B cell (primary cell): ENCODE data around the gene CERT1. TPM values are rescaled to one million over a fixed set of nuclear protein-coding genes. Genes with fewer than 3 reads are reported as not detected.

Source experiments
- ATAC-seq: fragments of 200-7000 bp; cut with Tn5 transposase; one replicate; pipeline ENCODE4 v1.10.0; 2021; ENCODE audit warnings: low read depth, mild to moderate bottlenecking, moderate number of reproducible peaks, moderate library complexity
- CTCF ChIA-PET: fragments of 350-600 bp; sonication (Branson Sonifier 250); formaldehyde crosslinking; loops from one replicate; lab custom pipeline; 2021; ENCODE audit warnings: antibody characterized with exemption, inconsistent platforms; lab: Charles Lee
- POLR2A ChIA-PET: fragments of 350-600 bp; sonication (Branson Sonifier 250); formaldehyde crosslinking; loops from one replicate; lab custom pipeline; 2021; ENCODE audit warnings: antibody characterized with exemption; lab: Charles Lee
- DNase-seq: peaks from one replicate; pipeline ENCODE4 v3.0.0; 2013
- H2AFZ ChIP-seq: 2 replicates; pipeline ENCODE4 v1.6.1; 2012; ENCODE audit warnings: mild to moderate bottlenecking, low read depth, low read length; ENCODE audit not compliant: insufficient read depth, poor library complexity, severe bottlenecking
- H3K27ac ChIP-seq, 2 donors: 1 replicate in 1 of 2; 2 replicates in 1 of 2; pipeline ENCODE4 v1.5.1; 2012 to 2013; ENCODE audit warnings: low read length in 2 of 2, mild to moderate bottlenecking in 2 of 2, moderate library complexity in 1 of 2
- H3K27me3 ChIP-seq, 4 experiments: fragments of 200-600 bp in 1 of 4; sonication (generic) in 1 of 4; replicated peaks in 1 of 4; 1 replicate in 2 of 4; 2 replicates in 2 of 4; pipeline versions ENCODE4 v1.6.1 to v1.7.0; 2013 to 2016; ENCODE audit warnings: low read length in 3 of 4, mild to moderate bottlenecking in 2 of 4, mixed read lengths in 1 of 4, moderate library complexity in 1 of 4; ENCODE audit not compliant: insufficient read depth in 4 of 4, control insufficient read depth in 3 of 4; ENCODE audit errors: control extremely low read depth in 1 of 4
- H3K36me3 ChIP-seq, 2 experiments: replicated peaks in 1 of 2; 1 replicate in 1 of 2; 2 replicates in 1 of 2; pipeline versions ENCODE4 v1.6.1 to v1.7.1; 2013; ENCODE audit warnings: low read length in 1 of 2; ENCODE audit not compliant: insufficient read depth in 2 of 2, control insufficient read depth in 1 of 2; ENCODE audit errors: control extremely low read depth in 1 of 2, extremely low read depth in 1 of 2
- H3K4me1 ChIP-seq, 2 donors: fragments of 200-600 bp in 1 of 2; sonication (generic) in 1 of 2; 1 replicate in 1 of 2; 2 replicates in 1 of 2; pipeline versions ENCODE4 v1.5.1 to v1.6.1; 2013 to 2017; ENCODE audit warnings: low read length in 2 of 2; ENCODE audit not compliant: control insufficient read depth in 2 of 2, insufficient read depth in 2 of 2
- H3K4me2 ChIP-seq: replicated peaks from 2 replicates; pipeline ENCODE3; 2012; ENCODE audit warnings: mild to moderate bottlenecking, low read depth, low read length; ENCODE audit not compliant: poor library complexity, severe bottlenecking
- H3K4me3 ChIP-seq, 5 experiments: fragments of 200-600 bp in 1 of 5; sonication (generic) in 1 of 5; 1 replicate in 3 of 5; 2 replicates in 2 of 5; pipeline versions ENCODE4 v1.5.1 to v1.7.0; 2011 to 2016; ENCODE audit warnings: low read length in 4 of 5, mild to moderate bottlenecking in 4 of 5, low read depth in 2 of 5, control low read depth in 1 of 5, moderate library complexity in 1 of 5; ENCODE audit not compliant: insufficient read depth in 1 of 5; ENCODE audit errors: control extremely low read depth in 1 of 5, extremely low read depth in 1 of 5
- H3K79me2 ChIP-seq: fragments of 200-600 bp; sonication (generic); one replicate; pipeline ENCODE4 v1.6.0; 2016; ENCODE audit warnings: low read length; ENCODE audit not compliant: control insufficient read depth, insufficient read depth
- H3K9ac ChIP-seq: fragments of 200-600 bp; sonication (generic); 2 replicates; pipeline ENCODE4 v1.6.1; 2017; ENCODE audit warnings: mild to moderate bottlenecking, low read length, moderate library complexity
- H3K9me3 ChIP-seq, 3 donors: one replicate each; pipeline versions ENCODE4 v1.6.1 to v1.7.1; 2013; ENCODE audit warnings: low read length in 2 of 3; ENCODE audit not compliant: control insufficient read depth in 2 of 3, insufficient read depth in 1 of 3; ENCODE audit errors: control extremely low read depth in 1 of 3
- H4K20me1 ChIP-seq: 2 replicates; pipeline ENCODE4 v1.6.0; 2012; ENCODE audit warnings: mild to moderate bottlenecking, low read length; ENCODE audit not compliant: insufficient read depth, control insufficient read depth, poor library complexity, severe bottlenecking
- H3K27ac Mint-ChIP-seq: one replicate; pipeline ENCODE4 v1.8.0; 2021; ENCODE audit warnings: mixed read lengths
- H3K27me3 Mint-ChIP-seq: one replicate; pipeline ENCODE4 v1.8.0; 2021; ENCODE audit warnings: mixed read lengths
- H3K4me1 Mint-ChIP-seq: one replicate; pipeline ENCODE4 v1.8.0; 2021; ENCODE audit warnings: mixed read lengths
- H3K4me3 Mint-ChIP-seq: one replicate; pipeline ENCODE4 v1.8.0; 2021; ENCODE audit warnings: mixed read lengths
- H3K9me3 Mint-ChIP-seq: one replicate; pipeline ENCODE4 v1.8.0; 2022; ENCODE audit warnings: mixed read lengths; ENCODE audit not compliant: insufficient read depth
- CTCF ChIP-seq: fragments of 200-600 bp; IDR thresholded peaks from one replicate; pipeline ENCODE4 v1.8.0; 2022; ENCODE audit warnings: antibody characterized with exemption, mild to moderate bottlenecking
- EZH2 ChIP-seq: IDR thresholded peaks from 2 replicates; pipeline ENCODE4 v1.6.1; 2012; ENCODE audit warnings: borderline replicate concordance, low read depth, mild to moderate bottlenecking, moderate library complexity, low read length; ENCODE audit not compliant: insufficient read depth, poor library complexity, severe bottlenecking
- WGBS: methylation state at CpG from one replicate; pipeline ENCODE4 v1.1.5; 2013; ENCODE audit warnings: missing lambda C conversion rate; ENCODE audit not compliant: insufficient coverage; 5-methylcytosine and 5-hydroxymethylcytosine counted together
- intact Hi-C: fragments of 100-400 bp; cut with micrococcal nuclease; formaldehyde crosslinking; loops from one replicate; pipeline ENCODE4 v1.10.0; 2022
- polyA plus RNA-seq: library from polyadenylated mRNA; depleted of rRNA; stranded (reverse); fragments of >200 nt; gene quantifications from 2 replicates; pipeline ENCODE4 v1.2.3, GENCODE V29; 2012
- total RNA-seq, 2 donors: library from RNA; stranded (reverse); fragments of 120-200 nt in 1 of 2; gene quantifications; 1 replicate in 1 of 2; 2 replicates in 1 of 2; pipeline versions ENCODE4 v1.2.3 to v1.2.4, GENCODE V29; 2013 to 2022

CERT1 gene
- total and polyA plus RNA-seq, 2 donors (not counting 1 experiment from before 2014, with no cell fraction given): 13.7 to 60.5 TPM

GRCh38 chr5:75473463-75473862, 38.0 kb downstream of the CERT1 start:
- ATAC-seq (no peak), DNase-seq (no peak)
- CTCF ChIA-PET: no interaction called here
- H3K4me3 Mint-ChIP-seq: no peak overlapping the region
- Histone ChIP-seq H4K20me1 (peaks cover 9% of the 10 kb centered on the region), H3K9me3 (peaks cover 8 to 22% (median 11%) of the 10 kb centered on the region in 3 donors), H2AFZ (no peak overlapping the region), H3K79me2 (peaks cover 56% of the 10 kb centered on the region), H3K9ac (no peak overlapping the region), H3K4me2 (no peak overlapping the region), H3K27ac (no peak overlapping the region), H3K27me3 (no peaks in the 10 kb centered on the region), H3K4me3 (no peak overlapping the region), H3K4me1 (no peaks in the 10 kb centered on the region), H3K36me3 (peaks cover 4 to 7% of the 10 kb centered on the region in 2 experiments)
- intact Hi-C loops: no loop called here
- no peaks in the 10 kb centered on the region for H3K27me3 Mint-ChIP-seq
- peaks cover 14% of the 10 kb centered on the region for H3K4me1 Mint-ChIP-seq
- WGBS: no CpG with 5 or more reads among the region's 2 CpGs
- H3K27ac Mint-ChIP-seq: no peak overlapping the region
- POLR2A ChIA-PET: no interaction called here
- H3K9me3 Mint-ChIP-seq: peaks cover 19% of the 10 kb centered on the region
- TF ChIP-seq CTCF (no peak), EZH2 (no peak)

- no peaks in the 10 kb centered on the region for H3K4me1 ChIP-seq
- intact Hi-C loops: no loop called here
- POLR2A ChIA-PET: no interaction called here
- WGBS: no CpG with 5 or more reads among the region's 1 CpG
- no peak overlapping the region for H2AFZ ChIP-seq
- H3K9me3 ChIP-seq: peaks cover 11 to 27% (median 15%) of the 10 kb centered on the region in 3 donors
- no peak for DNase-seq
- peaks cover 6 to 9% of the 10 kb centered on the region in 2 experiments for H3K36me3 ChIP-seq
- peaks cover 20% of the 10 kb centered on the region for H3K9me3 Mint-ChIP-seq
- H3K27ac ChIP-seq: no peak overlapping the region
- no peak for TF ChIP-seq CTCF
- no peak for TF ChIP-seq EZH2
- H3K4me3 ChIP-seq: no peak overlapping the region
- H3K4me2 ChIP-seq: no peak overlapping the region
- peaks cover 12% of the 10 kb centered on the region for H4K20me1 ChIP-seq
- no peaks in the 10 kb centered on the region for H3K27me3 Mint-ChIP-seq
- H3K4me1 Mint-ChIP-seq: peaks cover 15% of the 10 kb centered on the region
- CTCF ChIA-PET: no interaction called here
- ATAC-seq: no peak
- H3K27ac Mint-ChIP-seq: no peak overlapping the region
- H3K4me3 Mint-ChIP-seq: no peak overlapping the region
- H3K9ac ChIP-seq: no peak overlapping the region
- H3K79me2 ChIP-seq: peaks cover 60% of the 10 kb centered on the region
- H3K27me3 ChIP-seq: no peaks in the 10 kb centered on the region
These were observed 38.5 kb downstream of the CERT1 start for GRCh38 chr5:75472973-75473372.
